Measurements from ENCODE around the gene PMPCA. TPM values are rescaled to one million over a fixed set of nuclear protein-coding genes. Genes with fewer than 3 reads are reported as not detected.

Gene PMPCA
- total and polyA plus RNA-seq, 2 of the 8 experiments (the other 6 are each of a cell fraction or from before 2014, with no cell fraction given), result 60.0 to 88.2 TPM

GRCh38 chr9:136439481-136440408, 29.3 kb downstream of the PMPCA start, which contains the start of gene INPP5E:
TSS of gene INPP5E (minus strand) at chr9:136439845. CDS start at chr9:136439419, 426 bp downstream.
- no peak within 1 kb of the TSS for H2BK15ac ChIP-seq (ENCODE audit: low read length)
- no peak within 1 kb of the TSS for H2BK5ac ChIP-seq (ENCODE audit: low read depth, low read length)
- H2BK120ac ChIP-seq (replicated peaks; ENCODE audit: low read depth, low read length), result no peak within 1 kb of the TSS
- H3K79me2 ChIP-seq (ENCODE audit: control insufficient read depth in 1 of 2, insufficient read depth in 2 of 2, low read length in 2 of 2), result peaks cover 0 to 24% of the 10 kb centered on the region in 2 experiments; a peak in 1 of 4 replicates
- H3K23ac ChIP-seq (ENCODE audit: insufficient read length), result no peak within 1 kb of the TSS
- H4K20me1 ChIP-seq (replicated peaks in 1 of 2; ENCODE audit: control insufficient read depth in 1 of 2, insufficient read depth in 2 of 2, low read length in 2 of 2), result peaks cover 18 to 32% of the 10 kb centered on the region in 2 experiments
- H3K9me3 ChIP-seq (ENCODE audit: insufficient read depth in 2 of 2, low read depth in 1 of 2, low read length in 1 of 2), result no peaks in the 10 kb centered on the region
- H4K5ac ChIP-seq (ENCODE audit: insufficient read length, low read depth, low read length), result no peak within 1 kb of the TSS
- H3K9ac ChIP-seq (replicated peaks in 1 of 4; ENCODE audit: extremely low read depth in 1 of 4, low read depth in 3 of 4, low read length in 3 of 4), result peak within 1 kb of the TSS in 3 of 4 experiments; percentile 51 to 74 (median 67); a peak in 5 of 7 replicates
- H3K79me1 ChIP-seq (ENCODE audit: low read depth, low read length), result peaks cover 13% of the 10 kb centered on the region
- H3K36me3 ChIP-seq (ENCODE audit: control insufficient read depth in 2 of 4, insufficient read depth in 4 of 4, low read length in 3 of 4), result peaks cover 2 to 12% (median 9%) of the 10 kb centered on the region in 4 experiments; a peak in 5 of 8 replicates
- CTCF ChIA-PET (ENCODE audit: partially characterized antibody), result interaction anchor here (0.6 to 2.4 kb wide), 16 partner anchors 9 to 204 kb away, joined by 3 to 12 read pairs (median 3); no protein-coding TSS in a partner anchor
- no peak within 1 kb of the TSS; the same call in 1 of the 2 replicates for H3K27ac ChIP-seq (ENCODE audit: low read depth, low read length)
- POLR2A ChIA-PET (ENCODE audit: partially characterized antibody), result interaction anchor here (0.7 to 2.4 kb wide), 16 partner anchors 8 to 206 kb away, joined by 3 to 15 read pairs (median 5); partner anchors contain the start of genes CARD9, ENTR1, PMPCA and SNAPC4
- no peak within 1 kb of the TSS for H2AK5ac ChIP-seq (ENCODE audit: low read depth, low read length)
- H3K27me3 ChIP-seq (replicated peaks in 1 of 4; ENCODE audit: control insufficient read depth in 3 of 4, extremely low read depth in 1 of 4, insufficient read depth in 3 of 4, low read length in 3 of 4), result peaks cover 0 to 2% (median 0%) of the 10 kb centered on the region in 4 experiments; a peak in 2 of 7 replicates
- H3K4me2 ChIP-seq (ENCODE audit: insufficient read depth in 1 of 2, low read depth in 2 of 2, low read length in 2 of 2), result peak within 1 kb of the TSS; percentile 93 to 96
- H3K18ac ChIP-seq (ENCODE audit: extremely low read depth, low read length), result no peak within 1 kb of the TSS; the same call in none of the 2 replicates
- no peak within 1 kb of the TSS for H3K14ac ChIP-seq (ENCODE audit: insufficient read length)
- no peak within 1 kb of the TSS for H2BK12ac ChIP-seq (ENCODE audit: low read depth, low read length)
- H3K4me3 ChIP-seq (ENCODE audit: extremely low read depth in 1 of 4, insufficient read depth in 2 of 4, low read depth in 3 of 4, low read length in 4 of 4), result peak within 1 kb of the TSS; percentile 74 to 89 (median 76)
- H3K23me2 ChIP-seq (ENCODE audit: low read depth, low read length), result peaks cover 9% of the 10 kb centered on the region; the same call in 1 of the 2 replicates
- H3K4me1 ChIP-seq (replicated peaks in 1 of 4; ENCODE audit: control insufficient read depth in 3 of 4, insufficient read depth in 4 of 4, low read length in 3 of 4), result peaks cover 0 to 7% (median 3%) of the 10 kb centered on the region in 4 experiments; a peak in 1 of 7 replicates
- no peak within 1 kb of the TSS for H3K56ac ChIP-seq (replicated peaks; ENCODE audit: insufficient read length, low read depth, low read length)
- 64% methylated on average over 23 of the region's 90 CpGs; no CpG with 5 or more reads in 1 of the 2 experiments for WGBS, 2 experiments (ENCODE audit: extremely low coverage in 1 of 2, insufficient coverage in 1 of 2, insufficient read length in 1 of 2, insufficient replicate concordance in 2 of 2, low coverage in 1 of 2, low lambda C conversion rate in 2 of 2, missing lambda C conversion rate in 1 of 2)
- FAIRE-seq (no peak), DNase-seq (ENCODE audit: low read depth in 1 of 2, low spot score in 2 of 2) (peak; percentile 21 to 98)
- H3K4ac ChIP-seq (replicated peaks; ENCODE audit: insufficient read length, low read depth, low read length), result no peak within 1 kb of the TSS
- H2BK20ac ChIP-seq (ENCODE audit: low read length), result no peak within 1 kb of the TSS
- H4K91ac ChIP-seq (replicated peaks; ENCODE audit: insufficient read length, low read length), result no peak within 1 kb of the TSS
- no peak within 1 kb of the TSS for H2AFZ ChIP-seq (ENCODE audit: low read length)
- H4K8ac ChIP-seq (ENCODE audit: extremely low read depth, insufficient read depth, low read length), result peak within 1 kb of the TSS; percentile 91; the same call in 1 of the 2 replicates
- peak in 1 of 2 experiments; percentile 59; a peak in 1 of 3 replicates for TF ChIP-seq POLR2A (IDR thresholded peaks at IDR 0.05; ENCODE audit: control extremely low read depth in 1 of 2, low read depth in 2 of 2, low read length in 2 of 2)
- TF ChIP-seq RNF2 (IDR thresholded peaks at IDR 0.05; ENCODE audit: borderline replicate concordance, low read depth, low read length, missing control alignments, poor library complexity, severe bottlenecking), result no peak
- TF ChIP-seq TAF7 (optimal IDR thresholded peaks at IDR 0.05; ENCODE audit: borderline replicate concordance, low read depth, low read length), result peak; percentile 57
- peak; percentile 68 for TF ChIP-seq TAF1 (IDR thresholded peaks at IDR 0.05; ENCODE audit: low read depth, low read length)
- TF ChIP-seq JUND (IDR thresholded peaks at IDR 0.05; ENCODE audit: low read length), result no peak
- no peak for TF ChIP-seq JUN (IDR thresholded peaks at IDR 0.05; ENCODE audit: low read depth, low read length)
- TF ChIP-seq POLR2AphosphoS5 (IDR thresholded peaks at IDR 0.05; ENCODE audit: low read depth, low read length), result 0 out of 2 replicates have a peak, but pooled peaks have one; percentile 35
- 0 out of 2 replicates have a peak, but pooled peaks have one; percentile 6 for TF ChIP-seq TCF12 (IDR thresholded peaks at IDR 0.05; ENCODE audit: low read depth, low read length)
- 0 out of 2 replicates have a peak, but pooled peaks have one; percentile 70 for TF ChIP-seq GABPA (IDR thresholded peaks at IDR 0.05; ENCODE audit: borderline replicate concordance, insufficient read depth, low read length)

Measured in H1 (cell line).